ENCODE measurements around the gene PARD3.
"Not testable (repeated sequence)": the region's sequence is repeated elsewhere in the genome, so short reads cannot be mapped to it uniquely, and the experiment has no call there.

DNA sequence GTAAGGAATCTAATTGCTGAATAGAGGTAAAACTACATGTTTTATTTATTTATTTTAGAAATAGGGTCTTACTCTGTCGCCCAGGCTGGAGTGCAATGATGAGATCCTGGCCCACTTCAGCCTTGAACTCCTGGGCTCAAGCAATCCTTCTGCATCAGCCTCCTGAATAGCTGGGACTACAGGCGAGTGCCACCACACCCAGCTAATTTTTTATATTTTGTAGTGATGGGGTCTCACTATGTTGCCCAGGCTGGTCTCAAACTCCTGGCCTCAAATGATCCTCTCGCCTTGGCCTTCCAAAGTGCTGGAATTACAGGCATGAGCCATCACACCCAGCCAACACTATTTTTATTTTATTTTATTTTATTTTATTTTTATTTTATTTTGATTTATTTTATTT lies 170.3 kb downstream of the PARD3 start:
- not testable (repeated sequence) for TF ChIP-seq POLR2AphosphoS5, POLR2A (IDR thresholded peaks at IDR 0.05)
- TF ChIP-seq, protein P1, sequence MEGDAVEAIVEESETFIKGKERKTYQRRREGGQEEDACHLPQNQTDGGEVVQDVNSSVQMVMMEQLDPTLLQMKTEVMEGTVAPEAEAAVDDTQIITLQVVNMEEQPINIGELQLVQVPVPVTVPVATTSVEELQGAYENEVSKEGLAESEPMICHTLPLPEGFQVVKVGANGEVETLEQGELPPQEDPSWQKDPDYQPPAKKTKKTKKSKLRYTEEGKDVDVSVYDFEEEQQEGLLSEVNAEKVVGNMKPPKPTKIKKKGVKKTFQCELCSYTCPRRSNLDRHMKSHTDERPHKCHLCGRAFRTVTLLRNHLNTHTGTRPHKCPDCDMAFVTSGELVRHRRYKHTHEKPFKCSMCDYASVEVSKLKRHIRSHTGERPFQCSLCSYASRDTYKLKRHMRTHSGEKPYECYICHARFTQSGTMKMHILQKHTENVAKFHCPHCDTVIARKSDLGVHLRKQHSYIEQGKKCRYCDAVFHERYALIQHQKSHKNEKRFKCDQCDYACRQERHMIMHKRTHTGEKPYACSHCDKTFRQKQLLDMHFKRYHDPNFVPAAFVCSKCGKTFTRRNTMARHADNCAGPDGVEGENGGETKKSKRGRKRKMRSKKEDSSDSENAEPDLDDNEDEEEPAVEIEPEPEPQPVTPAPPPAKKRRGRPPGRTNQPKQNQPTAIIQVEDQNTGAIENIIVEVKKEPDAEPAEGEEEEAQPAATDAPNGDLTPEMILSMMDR (IDR thresholded peaks at IDR 0.05), result not testable (repeated sequence)
